Pancreas (tissue), 10 donors: ENCODE results near the gene TESMIN. TPM values are rescaled to one million over a fixed set of nuclear protein-coding genes. Genes with fewer than 3 reads are reported as not detected.
A peak's percentile ranks its signal among the peaks of the same experiment; 100 is the strongest.

ENCODE experiments used
- ATAC-seq, 4 donors: fragments of 200-7000 bp; cut with Tn5 transposase; one replicate each; pipeline versions ENCODE4 v1.8.0 to v1.9.1; 2020; ENCODE audit warnings: mild to moderate bottlenecking in 4 of 4, moderate library complexity in 4 of 4
- DNase-seq, 6 donors: peaks; one replicate each; pipeline ENCODE4 v3.0.0-alpha.2; 2020
- FAIRE-seq: peaks from 2 replicates; lab custom pipeline; 2012; peaks lifted over from hg19 to GRCh38; lab: Jason Lieb, UNC
- H3K27ac ChIP-seq, 4 donors: fragments of 200-600 bp; sonication (generic); 1 replicate in 3 of 4; 2 replicates in 1 of 4; pipeline versions ENCODE4 v1.5.0 to v1.8.0; 2020
- H3K27me3 ChIP-seq, 4 donors: fragments of 200-600 bp; one replicate each; pipeline ENCODE4 v1.8.0; 2021
- H3K36me3 ChIP-seq, 3 donors: fragments of 200-600 bp; sonication (generic) in 1 of 3; one replicate each; pipeline versions ENCODE4 v1.5.0 to v1.8.0; 2020 to 2021
- H3K4me1 ChIP-seq, 3 donors: fragments of 200-600 bp; one replicate each; pipeline ENCODE4 v1.8.0; 2021
- H3K4me3 ChIP-seq, 4 donors: fragments of 200-600 bp; sonication (generic) in 2 of 4; one replicate each; pipeline versions ENCODE4 v1.5.0 to v1.8.0; 2020 to 2021
- H3K9me3 ChIP-seq, 4 donors: fragments of 200-600 bp; one replicate each; pipeline ENCODE4 v1.8.0; 2021
- WGBS, 2 donors: extraction: QIAGEN DNeasy Blood & Tissue Kit; methylation state at CpG; one replicate each; pipeline ENCODE4 v1.1.7; 2013; 5-methylcytosine and 5-hydroxymethylcytosine counted together
- intact Hi-C, 3 donors: fragments of 100-400 bp; cut with DNase I; formaldehyde crosslinking; loops; one replicate each; pipeline versions ENCODE4 v1.11.1 to v1.14.2; 2022
- polyA plus RNA-seq, 2 donors: library from polyadenylated mRNA; stranded (reverse); fragments of 200-250 nt; gene quantifications; one replicate each; pipeline ENCODE4 v1.2.3, GENCODE V29; 2013
- total RNA-seq, 6 donors: library from RNA; stranded (reverse); fragmentation: NEBNext Ultra II Directional in 4 of 6; extraction: Animal tissue kit (Norgen Biotek cat#: 25700) in 4 of 6; gene quantifications; one replicate each; pipeline versions ENCODE4 v1.2.1 to v1.2.4, GENCODE V29; 2021 to 2023
- TF ChIP-seq, protein P1 (sequence below), 4 donors: fragments of 200-600 bp; sonication (generic) in 3 of 4; IDR thresholded peaks; one replicate each; pipeline versions ENCODE4 v1.5.0 to v1.8.0; 2021; ENCODE audit warnings: antibody characterized with exemption in 4 of 4
- donor health status: healthy with polysubstance abuse.
- donor health status: DM: no; HTN: no; CAD: no; lungs with moderate emphysema.
- donor health status: DM: no; HTN: no; CAD: no.
- donor health status: control.
- donor health status: control.
- donor health status: Bipolar disorder and iron deficiency.
- donor health status: DM: yes; HTN: yes; CAD: no.
- donor health status: DM: no; HTN: no; CAD: no.
- donor health status: DM: no; HTN: no; CAD: no.
- donor health status: DM: yes; HTN: yes; CAD: no.

Gene TESMIN
- 1 to 10 TPM; 1.4 to 3.6 (median 1.8) TPM for total RNA-seq
- polyA plus RNA-seq = 1 to 10 TPM; 1.9 to 2.3 TPM

DNA sequence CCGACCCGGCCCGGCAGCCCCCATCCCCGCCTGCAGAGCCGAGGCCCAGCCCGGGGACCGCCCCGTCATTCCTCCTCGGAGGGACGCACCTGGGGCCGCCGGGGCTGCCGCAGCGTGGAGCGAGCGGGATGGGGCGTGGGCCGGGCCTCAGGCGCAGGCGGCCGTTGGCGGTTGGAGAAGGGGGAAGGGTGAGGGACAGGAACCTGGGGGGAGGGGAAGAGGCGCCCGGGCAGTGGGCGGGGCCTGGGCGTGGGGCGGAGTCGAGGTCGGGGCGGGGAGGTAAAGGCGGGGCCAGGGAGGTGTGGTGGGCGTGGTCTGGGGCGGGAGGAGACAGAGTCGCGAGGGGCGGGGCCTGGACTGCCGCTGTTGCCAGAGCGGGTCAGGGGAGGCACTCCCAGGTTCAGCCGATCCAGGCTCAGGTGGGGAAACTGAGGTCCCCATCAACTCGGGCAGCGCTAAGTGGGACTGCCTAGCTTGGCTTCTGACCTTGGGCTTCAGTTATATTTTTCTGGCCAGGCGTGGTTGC, at the start of gene TESMIN:
Gene TESMIN, minus strand, starts transcription at position 190 of the 526 bp plus-strand sequence. CDS start 860 bp downstream, outside the sequence.
- Histone ChIP-seq H3K4me1 (peaks cover 0 to 5% (median 0%) of the 10 kb centered on the region in 3 donors), H3K4me3 (peak within 1 kb of the TSS; percentile 5 to 63 (median 38)), H3K9me3 (no peaks in the 10 kb centered on the region), H3K27ac (no peak within 1 kb of the TSS), H3K36me3 (peaks cover 0 to 6% (median 2%) of the 10 kb centered on the region in 3 donors), H3K27me3 (no peaks in the 10 kb centered on the region)
- DNase-seq (peak; percentile 89 to 99 (median 96)), FAIRE-seq (no peak), ATAC-seq (peak; percentile 95 to 100 (median 100))
- 1 to 2% methylated on average over 23 to 42 of the region's 42 CpGs for WGBS, 2 donors
- intact Hi-C loops = no loop called here
- TF ChIP-seq, protein P1, sequence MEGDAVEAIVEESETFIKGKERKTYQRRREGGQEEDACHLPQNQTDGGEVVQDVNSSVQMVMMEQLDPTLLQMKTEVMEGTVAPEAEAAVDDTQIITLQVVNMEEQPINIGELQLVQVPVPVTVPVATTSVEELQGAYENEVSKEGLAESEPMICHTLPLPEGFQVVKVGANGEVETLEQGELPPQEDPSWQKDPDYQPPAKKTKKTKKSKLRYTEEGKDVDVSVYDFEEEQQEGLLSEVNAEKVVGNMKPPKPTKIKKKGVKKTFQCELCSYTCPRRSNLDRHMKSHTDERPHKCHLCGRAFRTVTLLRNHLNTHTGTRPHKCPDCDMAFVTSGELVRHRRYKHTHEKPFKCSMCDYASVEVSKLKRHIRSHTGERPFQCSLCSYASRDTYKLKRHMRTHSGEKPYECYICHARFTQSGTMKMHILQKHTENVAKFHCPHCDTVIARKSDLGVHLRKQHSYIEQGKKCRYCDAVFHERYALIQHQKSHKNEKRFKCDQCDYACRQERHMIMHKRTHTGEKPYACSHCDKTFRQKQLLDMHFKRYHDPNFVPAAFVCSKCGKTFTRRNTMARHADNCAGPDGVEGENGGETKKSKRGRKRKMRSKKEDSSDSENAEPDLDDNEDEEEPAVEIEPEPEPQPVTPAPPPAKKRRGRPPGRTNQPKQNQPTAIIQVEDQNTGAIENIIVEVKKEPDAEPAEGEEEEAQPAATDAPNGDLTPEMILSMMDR (IDR thresholded peaks at IDR 0.05) = no peak

- DNase-seq (peak in 2 of 6 donors; percentile 27 to 72), FAIRE-seq (no peak), ATAC-seq (peak in 3 of 4 donors; percentile 34 to 57 (median 55))
- Histone ChIP-seq H3K27ac (no peak overlapping the region), H3K27me3 (no peaks in the 10 kb centered on the region), H3K9me3 (no peaks in the 10 kb centered on the region), H3K36me3 (peaks cover 0 to 59% (median 20%) of the 10 kb centered on the region in 3 donors), H3K4me1 (no peaks in the 10 kb centered on the region), H3K4me3 (no peak overlapping the region)
- 74 to 75% methylated on average over 23 of the region's 23 CpGs for WGBS, 2 donors
- intact Hi-C loops = no loop called here
- TF ChIP-seq, protein P1 (IDR thresholded peaks at IDR 0.05) = peak; percentile 23 to 45 (median 37)
Observed at GRCh38 chr11:68798221-68798813, 47.0 kb upstream of the TESMIN start.

- Histone ChIP-seq H3K9me3 (no peaks in the 10 kb centered on the region), H3K27me3 (no peaks in the 10 kb centered on the region), H3K4me3 (no peak overlapping the region), H3K27ac (no peak overlapping the region), H3K4me1 (no peaks in the 10 kb centered on the region), H3K36me3 (peaks cover 0 to 67% (median 28%) of the 10 kb centered on the region in 3 donors)
- no peak for DNase-seq
- intact Hi-C loops = no loop called here
- TF ChIP-seq, protein P1 (IDR thresholded peaks at IDR 0.05) = no peak
- 88% methylated on average over 19 of the region's 19 CpGs for WGBS, 2 donors
- no peak for ATAC-seq
- no peak for FAIRE-seq
Observed at GRCh38 chr11:68796801-68797200, 45.5 kb upstream of the TESMIN start.

DNA sequence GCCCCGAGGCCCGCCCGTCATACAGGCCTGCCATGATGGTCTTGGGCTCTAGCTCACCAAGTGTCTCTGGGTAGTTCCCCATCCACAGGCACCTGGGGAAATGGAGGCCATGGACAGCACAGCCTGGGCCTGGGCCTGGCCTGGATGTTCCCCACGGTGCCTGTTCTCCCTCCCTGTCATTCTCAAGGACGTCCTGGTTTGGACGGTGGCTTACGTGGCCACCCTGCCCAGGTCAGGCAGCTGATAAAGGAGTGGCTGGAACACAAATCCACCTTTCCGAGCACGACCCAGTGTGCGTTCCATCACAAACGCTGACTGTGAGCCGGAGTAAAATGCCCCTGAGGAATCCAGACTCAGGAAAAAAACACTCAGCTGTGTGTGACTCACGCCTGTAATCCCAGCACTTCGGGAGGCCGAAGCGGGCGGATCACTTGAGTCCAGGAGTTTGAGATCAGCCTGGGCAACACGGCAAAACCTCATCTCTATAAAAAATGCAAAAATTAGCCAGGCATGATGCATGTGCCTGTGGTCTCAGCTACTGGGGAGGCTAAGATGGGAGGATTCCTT, 41.2 kb upstream of the TESMIN start:
- 88 to 90% methylated on average over 18 of the region's 18 CpGs for WGBS, 2 donors
- intact Hi-C loops = no loop called here
- ATAC-seq (no peak), FAIRE-seq (no peak), DNase-seq (no peak)
- TF ChIP-seq, protein P1 (IDR thresholded peaks at IDR 0.05) = no peak
- Histone ChIP-seq H3K9me3 (no peaks in the 10 kb centered on the region), H3K27ac (no peak overlapping the region), H3K4me3 (no peak overlapping the region), H3K4me1 (no peaks in the 10 kb centered on the region), H3K27me3 (no peaks in the 10 kb centered on the region), H3K36me3 (peaks cover 0 to 65% (median 13%) of the 10 kb centered on the region in 3 donors)
